Pancreas (tissue), 10 donors: ENCODE results near the gene TEX13B. TPM values are rescaled to one million over a fixed set of nuclear protein-coding genes. Genes with fewer than 3 reads are reported as not detected.

Experiments used
- ATAC-seq, 4 donors: fragments of 200-7000 bp; cut with Tn5 transposase; one replicate each; pipeline versions ENCODE4 v1.8.0 to v1.9.1; 2020; ENCODE audit warnings: mild to moderate bottlenecking in 4 of 4, moderate library complexity in 4 of 4
- DNase-seq, 6 donors: peaks; one replicate each; pipeline ENCODE4 v3.0.0-alpha.2; 2020
- FAIRE-seq: peaks from 2 replicates; lab custom pipeline; 2012; peaks lifted over from hg19 to GRCh38; lab: Jason Lieb, UNC
- H3K27ac ChIP-seq, 4 donors: fragments of 200-600 bp; sonication (generic); 1 replicate in 3 of 4; 2 replicates in 1 of 4; pipeline versions ENCODE4 v1.5.0 to v1.8.0; 2020
- H3K27me3 ChIP-seq, 4 donors: fragments of 200-600 bp; one replicate each; pipeline ENCODE4 v1.8.0; 2021
- H3K36me3 ChIP-seq, 3 donors: fragments of 200-600 bp; sonication (generic) in 1 of 3; one replicate each; pipeline versions ENCODE4 v1.5.0 to v1.8.0; 2020 to 2021
- H3K4me1 ChIP-seq, 3 donors: fragments of 200-600 bp; one replicate each; pipeline ENCODE4 v1.8.0; 2021
- H3K4me3 ChIP-seq, 4 donors: fragments of 200-600 bp; sonication (generic) in 2 of 4; one replicate each; pipeline versions ENCODE4 v1.5.0 to v1.8.0; 2020 to 2021
- H3K9me3 ChIP-seq, 4 donors: fragments of 200-600 bp; one replicate each; pipeline ENCODE4 v1.8.0; 2021
- CTCF ChIP-seq, 4 donors: fragments of 200-600 bp; sonication (generic) in 3 of 4; IDR thresholded peaks; one replicate each; pipeline versions ENCODE4 v1.5.0 to v1.8.0; 2021; ENCODE audit warnings: antibody characterized with exemption in 4 of 4
- WGBS, 2 donors: extraction: QIAGEN DNeasy Blood & Tissue Kit; methylation state at CpG; one replicate each; pipeline ENCODE4 v1.1.7; 2013; 5-methylcytosine and 5-hydroxymethylcytosine counted together
- intact Hi-C, 3 donors: fragments of 100-400 bp; cut with DNase I; formaldehyde crosslinking; loops; one replicate each; pipeline versions ENCODE4 v1.11.1 to v1.14.2; 2022
- polyA plus RNA-seq, 2 donors: library from polyadenylated mRNA; stranded (reverse); fragments of 200-250 nt; gene quantifications; one replicate each; pipeline ENCODE4 v1.2.3, GENCODE V29; 2013
- total RNA-seq, 6 donors: library from RNA; stranded (reverse); fragmentation: NEBNext Ultra II Directional in 4 of 6; extraction: Animal tissue kit (Norgen Biotek cat#: 25700) in 4 of 6; gene quantifications; one replicate each; pipeline versions ENCODE4 v1.2.1 to v1.2.4, GENCODE V29; 2021 to 2023
- donor health status: healthy with polysubstance abuse.
- donor health status: DM: no; HTN: no; CAD: no; lungs with moderate emphysema.
- donor health status: DM: no; HTN: no; CAD: no.
- donor health status: control.
- donor health status: control.
- donor health status: Bipolar disorder and iron deficiency.
- donor health status: DM: yes; HTN: yes; CAD: no.
- donor health status: DM: no; HTN: no; CAD: no.
- donor health status: DM: no; HTN: no; CAD: no.
- donor health status: DM: yes; HTN: yes; CAD: no.

The TEX13B gene
- total and polyA plus RNA-seq, 8 donors = not detected

DNA sequence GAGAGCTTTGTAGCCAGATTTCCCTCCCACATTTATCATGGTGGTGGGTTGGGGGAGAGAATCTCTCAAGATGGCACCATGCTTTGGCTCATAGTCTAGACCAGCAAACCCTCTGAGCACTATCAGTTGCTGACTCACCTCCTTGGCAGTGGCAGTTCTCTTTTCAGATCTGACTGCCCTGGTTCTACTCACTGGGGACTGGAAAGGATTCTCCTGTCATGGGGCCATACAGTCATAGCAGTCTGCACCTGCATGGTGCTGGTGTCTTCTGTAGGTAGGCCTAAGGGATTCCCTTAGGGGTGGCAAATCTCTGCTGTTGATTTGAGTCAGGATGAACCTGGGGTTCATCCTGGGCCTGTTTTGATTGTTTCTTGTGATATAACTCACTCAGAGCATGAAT is 2.6 kb downstream of the TEX13B start:
- DNase-seq (no peak), FAIRE-seq (no peak), ATAC-seq (no peak)
- Histone ChIP-seq H3K4me1 (no peaks in the 10 kb centered on the region), H3K36me3 (no peaks in the 10 kb centered on the region), H3K9me3 (no peaks in the 10 kb centered on the region), H3K27ac (no peak overlapping the region), H3K4me3 (no peak overlapping the region), H3K27me3 (no peaks in the 10 kb centered on the region)
- TF ChIP-seq CTCF (IDR thresholded peaks at IDR 0.05) = no peak
- intact Hi-C loops = no loop called here

- H3K4me1 ChIP-seq = no peaks in the 10 kb centered on the region
- H3K9me3 ChIP-seq = no peaks in the 10 kb centered on the region
- no peak overlapping the region for H3K4me3 ChIP-seq
- WGBS, 2 donors = 30 to 35% methylated on average over 3 of the region's 3 CpGs
- no peaks in the 10 kb centered on the region for H3K36me3 ChIP-seq
- intact Hi-C loops = no loop called here
- no peaks in the 10 kb centered on the region for H3K27me3 ChIP-seq
- H3K27ac ChIP-seq = no peak overlapping the region
- FAIRE-seq (no peak), DNase-seq (no peak), ATAC-seq (no peak)
- TF ChIP-seq CTCF (IDR thresholded peaks at IDR 0.05) = peak in 3 of 4 donors; percentile 22 to 37 (median 26)
Measured at GRCh38 chrX:107978707-107979307, 3.4 kb downstream of the TEX13B start.

GRCh38 chrX:107978071-107978470 is 4.1 kb downstream of the TEX13B start:
- FAIRE-seq (no peak), ATAC-seq (no peak), DNase-seq (no peak)
- Histone ChIP-seq H3K9me3 (no peaks in the 10 kb centered on the region), H3K27me3 (no peaks in the 10 kb centered on the region), H3K27ac (no peak overlapping the region), H3K4me1 (no peaks in the 10 kb centered on the region), H3K36me3 (no peaks in the 10 kb centered on the region), H3K4me3 (no peak overlapping the region)
- intact Hi-C loops = no loop called here
- WGBS, 2 donors = 51 to 61% methylated on average over 4 of the region's 4 CpGs
- no peak for TF ChIP-seq CTCF (IDR thresholded peaks at IDR 0.05)

DNA sequence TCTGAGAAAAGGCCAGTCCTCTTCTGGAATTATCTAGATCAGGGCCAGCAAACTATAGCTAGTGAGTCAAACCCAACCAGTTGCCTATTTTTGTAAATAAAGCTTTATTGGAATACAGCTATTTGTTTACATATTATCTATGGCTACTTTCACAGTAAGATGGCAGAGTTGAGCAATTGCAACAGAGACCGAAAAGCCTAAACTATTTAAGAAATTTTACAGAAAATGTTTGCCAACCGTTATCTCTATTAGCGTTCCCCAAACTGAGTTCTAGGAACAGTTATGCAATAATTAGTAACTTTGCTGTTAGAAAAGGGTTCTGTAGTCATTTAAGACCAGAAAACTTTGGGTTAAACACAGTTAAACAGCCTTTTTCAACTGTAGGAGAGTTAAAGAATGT is 10.5 kb downstream of the TEX13B start:
- FAIRE-seq (no peak), ATAC-seq (no peak), DNase-seq (no peak)
- no peak overlapping the region for H3K4me3 ChIP-seq
- intact Hi-C loops = no loop called here
- H3K27me3 ChIP-seq = no peaks in the 10 kb centered on the region
- H3K4me1 ChIP-seq = no peaks in the 10 kb centered on the region
- no peak overlapping the region for H3K27ac ChIP-seq
- no peak for TF ChIP-seq CTCF (IDR thresholded peaks at IDR 0.05)
- 71 to 81% methylated on average over 3 of the region's 3 CpGs for WGBS, 2 donors
- no peaks in the 10 kb centered on the region for H3K9me3 ChIP-seq
- H3K36me3 ChIP-seq = no peaks in the 10 kb centered on the region

- Histone ChIP-seq H3K36me3 (no peaks in the 10 kb centered on the region), H3K27ac (no peak overlapping the region), H3K27me3 (no peaks in the 10 kb centered on the region), H3K9me3 (no peaks in the 10 kb centered on the region), H3K4me3 (no peak overlapping the region), H3K4me1 (no peaks in the 10 kb centered on the region)
- intact Hi-C loops = no loop called here
- no peak for DNase-seq
- no peak for FAIRE-seq
- 42 to 63% methylated on average over 2 of the region's 2 CpGs for WGBS, 2 donors
- no peak for TF ChIP-seq CTCF (IDR thresholded peaks at IDR 0.05)
- ATAC-seq = no peak
Measured at GRCh38 chrX:107970073-107970472, 12.1 kb downstream of the TEX13B start.
